Rectal smooth muscle tissue (tissue), 1 donor: Measurements from ENCODE around the gene NEK7.

ENCODE experiments used
- H3K27ac ChIP-seq: one replicate; pipeline ENCODE4 v1.7.0; 2013; ENCODE audit warnings: low read depth, low read length, inconsistent platforms
- H3K27me3 ChIP-seq: one replicate; pipeline ENCODE4 v1.7.0; 2013; ENCODE audit warnings: low read length; ENCODE audit not compliant: control insufficient read depth, insufficient read depth
- H3K36me3 ChIP-seq: one replicate; pipeline ENCODE4 v1.7.0; 2013; ENCODE audit warnings: low read length; ENCODE audit not compliant: control insufficient read depth, insufficient read depth
- H3K4me1 ChIP-seq: one replicate; pipeline ENCODE4 v1.7.0; 2013; ENCODE audit warnings: low read length; ENCODE audit not compliant: control insufficient read depth, insufficient read depth
- H3K4me3 ChIP-seq: one replicate; pipeline ENCODE4 v1.7.0; 2013; ENCODE audit warnings: low read length
- H3K9ac ChIP-seq: one replicate; pipeline ENCODE4 v1.7.0; 2013; ENCODE audit warnings: low read length

The NEK7 gene

DNA sequence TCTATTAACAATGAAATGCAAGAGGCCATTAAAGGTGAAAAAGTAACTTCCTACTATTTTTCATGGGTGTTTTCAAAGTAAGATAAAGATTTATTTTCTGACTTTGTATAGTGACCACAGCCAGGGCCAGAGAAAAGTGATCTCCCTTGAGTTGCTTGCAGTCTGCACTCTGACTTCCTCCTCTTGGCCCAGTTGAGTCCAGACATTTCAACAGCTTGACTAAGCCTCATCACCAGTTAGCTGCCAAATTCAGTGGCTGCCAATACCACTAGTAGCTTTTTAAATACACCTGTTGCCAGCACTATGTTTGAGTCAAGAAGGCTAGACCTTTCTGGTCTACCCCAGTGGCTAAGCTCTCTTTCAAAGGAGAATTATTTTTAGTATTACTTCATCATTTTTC, 3.7 kb upstream of the NEK7 start:
- Histone ChIP-seq H3K36me3 (peaks cover 2% of the 10 kb centered on the region), H3K4me3 (no peak overlapping the region), H3K27ac (no peak overlapping the region), H3K4me1 (no peaks in the 10 kb centered on the region), H3K9ac (no peak overlapping the region), H3K27me3 (no peaks in the 10 kb centered on the region)

DNA sequence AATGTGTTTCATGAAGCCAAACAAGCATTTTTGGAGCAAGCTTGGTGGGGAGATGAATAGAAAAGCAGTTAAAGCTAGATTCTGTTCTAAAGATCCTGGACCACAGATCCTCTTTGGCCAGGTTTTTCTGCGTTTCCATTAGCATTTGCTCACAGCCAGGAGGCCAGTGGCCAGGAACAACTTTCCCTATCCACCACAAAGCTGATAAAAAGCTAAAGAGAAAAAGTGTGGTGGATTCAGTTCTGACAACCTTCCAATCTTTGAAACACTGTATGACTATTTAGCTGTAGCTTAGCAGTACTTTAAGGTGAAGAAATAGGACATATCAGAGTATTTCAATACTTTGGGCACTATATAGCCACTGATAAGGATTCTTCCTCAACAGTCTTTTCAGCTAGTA, 3.0 kb upstream of the NEK7 start:
- no peaks in the 10 kb centered on the region for H3K4me1 ChIP-seq
- no peaks in the 10 kb centered on the region for H3K27me3 ChIP-seq
- H3K9ac ChIP-seq: no peak overlapping the region
- H3K4me3 ChIP-seq: no peak overlapping the region
- H3K36me3 ChIP-seq: peaks cover 2% of the 10 kb centered on the region
- no peak overlapping the region for H3K27ac ChIP-seq

DNA sequence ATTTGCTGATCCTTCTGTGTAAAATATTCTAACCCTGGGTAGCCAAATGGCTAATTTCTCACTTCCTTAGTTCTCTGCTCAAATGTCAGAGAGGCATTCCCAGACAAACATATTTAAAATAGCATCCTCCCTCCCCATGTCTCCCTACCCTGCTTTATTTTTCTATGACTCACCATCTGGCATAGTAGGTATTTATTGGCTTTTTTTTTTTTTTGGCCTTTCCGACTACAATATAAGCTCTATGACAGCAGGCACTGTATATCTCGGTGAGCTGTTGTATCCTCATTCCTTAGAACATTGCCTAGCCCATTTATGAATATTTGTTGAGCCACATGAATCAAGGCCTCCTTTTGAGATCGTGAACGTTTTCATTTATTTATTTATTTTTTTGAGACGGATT, 1.5 kb upstream of the NEK7 start:
- Histone ChIP-seq H3K27me3 (no peaks in the 10 kb centered on the region), H3K4me1 (peaks cover 3% of the 10 kb centered on the region), H3K36me3 (peaks cover 2% of the 10 kb centered on the region), H3K27ac (no peak overlapping the region), H3K4me3 (no peak overlapping the region), H3K9ac (no peak overlapping the region)

DNA sequence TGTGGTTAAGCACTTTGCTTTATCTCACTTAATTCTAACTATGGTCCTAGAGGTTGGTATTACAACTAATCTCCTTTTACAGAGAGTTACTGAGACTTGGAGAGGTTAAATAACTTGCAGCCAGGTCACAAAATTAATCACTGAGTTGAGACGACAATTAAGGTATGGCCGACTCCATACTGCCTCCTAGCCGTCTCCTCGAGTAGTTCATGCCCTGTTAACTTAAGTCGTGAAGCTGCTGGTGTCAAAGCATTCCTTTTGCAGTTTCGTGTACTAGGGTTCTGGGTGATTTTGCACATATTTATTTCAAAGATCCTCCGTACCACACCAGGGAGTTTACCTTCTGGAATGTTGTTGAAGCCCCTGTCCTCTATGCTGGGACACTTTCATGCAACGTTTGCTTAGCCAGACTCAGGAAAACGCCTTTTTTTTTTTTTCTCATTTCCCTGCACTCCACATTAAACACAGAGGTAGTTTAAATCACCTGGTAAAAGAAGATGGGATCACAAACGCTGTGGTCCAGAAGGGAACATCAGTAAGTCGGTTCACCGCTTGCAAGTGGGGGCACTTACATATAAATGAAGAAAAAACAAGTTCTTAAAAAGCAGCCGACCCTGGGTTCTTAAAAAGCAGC, 570 bp upstream of the NEK7 start:
- peak overlapping the region; percentile 82 for H3K4me3 ChIP-seq
- no peaks in the 10 kb centered on the region for H3K27me3 ChIP-seq
- peaks cover 7% of the 10 kb centered on the region for H3K4me1 ChIP-seq
- peak overlapping the region; percentile 95 for H3K27ac ChIP-seq
- no peak overlapping the region for H3K9ac ChIP-seq
- H3K36me3 ChIP-seq: peaks cover 2% of the 10 kb centered on the region

DNA sequence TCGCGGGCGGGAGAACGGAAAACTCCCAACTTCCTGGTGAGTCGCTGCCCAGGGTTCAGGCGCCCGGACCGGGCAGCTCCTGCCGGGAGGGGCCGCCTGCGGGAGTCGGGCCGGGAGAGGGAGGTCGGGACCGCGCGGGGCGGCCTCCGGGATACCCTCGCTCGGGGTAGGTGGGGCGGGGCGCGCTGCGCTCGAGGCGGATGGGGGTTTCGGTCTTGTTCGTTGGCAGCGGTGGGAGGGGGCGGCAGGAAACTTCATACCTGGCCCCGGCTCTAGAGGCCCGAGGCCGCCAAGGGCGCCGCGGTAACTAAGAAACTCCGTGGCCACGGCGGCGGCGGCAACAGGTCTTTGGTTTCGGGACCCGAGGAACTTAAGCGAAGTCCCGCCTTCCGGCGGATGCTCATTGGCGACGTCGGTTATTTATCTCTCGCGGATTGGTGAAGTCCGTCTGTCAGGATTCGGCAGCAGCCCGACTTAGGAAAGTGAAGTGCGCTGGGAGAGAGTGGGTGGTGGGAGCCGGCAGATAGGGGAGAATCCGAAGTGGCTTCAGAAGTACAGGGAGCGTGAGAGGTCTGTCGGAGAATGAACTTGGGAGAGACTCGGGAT, 546 bp downstream of the NEK7 start:
- H3K4me3 ChIP-seq: peak overlapping the region; percentile 82
- peaks cover 2% of the 10 kb centered on the region for H3K36me3 ChIP-seq
- H3K9ac ChIP-seq: peak overlapping the region; percentile 74
- H3K4me1 ChIP-seq: peaks cover 7% of the 10 kb centered on the region
- no peaks in the 10 kb centered on the region for H3K27me3 ChIP-seq
- H3K27ac ChIP-seq: peak overlapping the region; percentile 95

DNA sequence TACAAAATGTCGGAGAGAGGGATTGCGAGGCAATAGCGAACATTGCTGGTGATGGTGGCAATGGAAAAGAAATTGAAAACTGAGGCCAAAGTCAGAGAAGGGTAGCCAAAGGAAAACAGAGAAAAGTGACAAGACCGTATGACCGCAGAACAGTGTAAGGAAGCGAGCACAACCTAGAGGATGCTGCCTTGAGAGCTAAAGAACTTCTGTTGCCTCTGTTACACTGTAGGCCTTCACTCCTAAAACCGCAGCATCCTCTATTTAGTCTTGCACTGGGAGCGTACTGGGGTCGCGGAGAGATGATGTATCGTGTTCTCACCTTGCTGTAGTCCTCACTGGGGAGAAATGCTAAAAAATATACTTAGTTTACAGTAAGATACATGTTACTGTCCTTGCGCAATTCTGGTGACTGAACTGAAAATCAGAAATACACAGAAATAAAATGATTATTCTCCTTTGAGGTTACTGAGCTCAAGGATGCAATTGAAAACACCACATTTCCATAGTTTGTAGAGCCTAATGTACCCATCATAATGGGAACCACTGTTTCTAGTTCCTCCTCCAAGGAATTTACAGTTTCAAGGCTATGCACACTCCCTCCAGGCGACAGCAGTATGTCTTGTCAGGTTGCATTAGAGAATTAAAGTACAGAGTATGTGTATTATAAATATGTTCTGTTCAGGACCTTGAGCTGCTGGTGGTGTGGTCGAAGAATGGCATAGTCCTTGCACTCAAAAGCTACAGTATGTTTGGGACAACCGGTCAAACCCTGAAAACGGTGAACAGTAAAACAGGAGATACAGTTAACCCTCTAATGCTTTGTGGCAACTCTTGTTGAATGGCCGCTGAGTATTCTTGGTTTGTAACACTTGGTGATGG, 1.3 kb downstream of the NEK7 start:
- peak overlapping the region; percentile 74 for H3K9ac ChIP-seq
- H3K36me3 ChIP-seq: peaks cover 2% of the 10 kb centered on the region
- peak overlapping the region; percentile 82 for H3K4me3 ChIP-seq
- H3K27ac ChIP-seq: peak overlapping the region; percentile 95
- peaks cover 7% of the 10 kb centered on the region for H3K4me1 ChIP-seq
- H3K27me3 ChIP-seq: no peaks in the 10 kb centered on the region

DNA sequence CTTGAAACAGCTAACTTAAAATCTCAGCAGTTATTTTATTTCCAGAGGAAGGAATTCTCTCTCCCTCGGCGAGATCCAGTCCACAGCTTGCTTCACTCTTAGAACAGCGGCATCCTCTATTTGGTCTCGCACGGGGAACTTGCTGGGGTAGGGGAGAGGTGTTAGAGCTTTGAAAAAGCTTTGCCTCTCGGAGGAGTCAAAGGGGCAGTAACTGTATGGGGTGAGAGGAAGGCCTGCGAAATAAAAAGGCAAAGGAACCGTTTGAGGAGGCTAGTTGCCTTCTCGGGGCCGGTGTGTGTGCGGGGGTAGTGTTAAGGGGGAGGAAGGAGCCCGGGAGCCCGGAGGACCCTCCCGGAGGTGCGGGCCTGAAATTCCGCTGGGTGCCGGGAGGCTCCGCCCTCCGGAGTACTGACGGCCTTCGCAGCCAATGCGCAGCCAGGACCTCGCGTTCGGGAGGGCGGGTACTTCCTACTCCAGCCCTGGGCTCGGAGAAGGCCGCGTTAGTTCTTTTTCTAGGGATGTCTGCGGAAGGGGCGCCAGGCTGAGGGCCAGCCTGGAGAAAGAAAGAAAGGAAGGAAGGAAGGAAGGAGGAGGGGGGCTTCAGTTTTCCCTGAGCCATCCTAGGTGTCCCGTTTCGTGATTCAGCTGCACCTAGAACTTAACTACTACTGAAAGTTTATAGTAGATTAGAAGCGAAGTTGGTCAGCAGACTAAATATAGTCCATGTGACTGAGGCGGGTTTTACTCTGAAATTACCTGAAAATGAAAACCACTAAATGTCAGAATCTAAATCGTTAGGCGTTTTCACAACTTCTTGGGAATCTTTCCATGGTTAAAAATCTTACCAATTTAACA, 2.2 kb downstream of the NEK7 start:
- Histone ChIP-seq H3K4me3 (peak overlapping the region; percentile 82), H3K36me3 (peaks cover 2% of the 10 kb centered on the region), H3K27ac (peak overlapping the region; percentile 95), H3K9ac (peak overlapping the region; percentile 63), H3K27me3 (no peaks in the 10 kb centered on the region), H3K4me1 (peaks cover 7% of the 10 kb centered on the region)

DNA sequence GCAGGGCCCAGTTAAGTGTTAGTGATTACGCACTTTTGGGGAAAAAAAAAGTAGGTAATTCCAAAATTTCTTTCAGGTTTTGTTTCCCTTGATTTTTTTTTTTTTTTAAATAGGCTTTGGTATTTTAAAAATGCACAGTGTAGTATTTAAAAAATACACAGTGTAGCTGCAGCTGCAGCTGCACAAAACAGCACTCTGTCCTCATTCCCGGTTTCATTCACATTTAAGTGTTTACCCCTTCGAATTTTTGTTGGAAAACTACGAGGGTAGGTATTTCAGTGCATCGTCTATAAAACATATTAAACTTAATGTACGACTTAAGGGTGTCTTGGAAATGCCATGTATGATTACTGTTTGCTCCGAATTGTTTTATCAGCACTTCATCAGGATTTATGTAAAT, 3.4 kb downstream of the NEK7 start:
- Histone ChIP-seq H3K4me1 (peaks cover 7% of the 10 kb centered on the region), H3K9ac (no peak overlapping the region)

DNA sequence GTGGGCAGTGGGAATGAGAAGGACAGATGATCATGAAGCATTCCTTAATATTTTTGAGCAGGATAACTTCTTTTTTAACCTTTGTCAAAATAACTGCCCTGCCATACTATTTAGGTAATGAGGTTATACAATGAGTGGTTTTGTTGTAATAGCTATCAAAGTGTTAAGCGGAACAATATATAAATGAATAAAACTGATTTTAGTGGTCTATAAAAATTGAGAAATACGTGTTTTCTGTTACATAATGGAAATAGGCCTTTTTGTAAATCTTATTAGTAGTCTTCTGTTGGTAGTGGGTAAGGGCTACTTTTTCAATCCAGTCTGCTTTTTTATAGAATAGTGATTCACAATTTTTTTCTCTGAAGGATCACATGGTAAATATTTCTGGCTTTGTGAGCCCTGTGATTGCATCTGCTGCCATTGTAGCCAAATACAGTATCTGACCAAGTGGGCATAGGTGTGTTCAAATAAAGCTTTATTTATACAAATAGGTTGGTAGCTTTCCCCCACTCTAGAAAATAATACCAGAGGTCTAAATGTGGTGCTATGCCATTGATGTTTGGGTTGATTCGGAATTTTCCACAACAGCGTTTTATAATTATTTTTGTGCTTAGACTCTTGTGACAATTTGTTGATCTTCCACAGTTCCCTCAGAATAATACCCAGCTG, 4.3 kb downstream of the NEK7 start:
- peaks cover 2% of the 10 kb centered on the region for H3K36me3 ChIP-seq
- peaks cover 7% of the 10 kb centered on the region for H3K4me1 ChIP-seq
- H3K27me3 ChIP-seq: no peaks in the 10 kb centered on the region
- no peak overlapping the region for H3K4me3 ChIP-seq
- H3K27ac ChIP-seq: no peak overlapping the region
- no peak overlapping the region for H3K9ac ChIP-seq

More for the DNA sequence above, 3.4 kb downstream of the NEK7 start:
- Histone ChIP-seq H3K27me3 (no peaks in the 10 kb centered on the region), H3K4me3 (no peak overlapping the region), H3K27ac (no peak overlapping the region), H3K36me3 (peaks cover 2% of the 10 kb centered on the region)

DNA sequence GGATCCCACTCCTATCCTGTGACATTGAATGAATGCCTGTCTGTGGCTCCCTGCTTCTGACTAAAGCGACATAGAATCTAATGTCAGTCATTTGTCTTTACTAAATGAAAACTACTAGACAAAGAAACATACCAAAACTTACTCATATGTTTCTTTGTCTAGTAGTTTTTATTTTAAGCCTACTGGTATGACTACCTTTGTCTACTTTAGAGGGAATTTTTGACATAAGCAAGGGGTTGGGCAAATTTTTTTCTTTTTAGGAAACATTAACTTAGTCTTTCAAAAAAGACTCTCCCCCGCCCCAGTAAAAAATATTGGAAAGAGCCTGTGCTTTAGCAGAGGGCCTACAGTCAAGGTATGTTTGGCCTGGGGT, 4.9 kb downstream of the NEK7 start:
- peaks cover 7% of the 10 kb centered on the region for H3K4me1 ChIP-seq
- H3K9ac ChIP-seq: no peak overlapping the region
- no peaks in the 10 kb centered on the region for H3K27me3 ChIP-seq
- H3K36me3 ChIP-seq: peaks cover 2% of the 10 kb centered on the region
- no peak overlapping the region for H3K27ac ChIP-seq
- no peak overlapping the region for H3K4me3 ChIP-seq

DNA sequence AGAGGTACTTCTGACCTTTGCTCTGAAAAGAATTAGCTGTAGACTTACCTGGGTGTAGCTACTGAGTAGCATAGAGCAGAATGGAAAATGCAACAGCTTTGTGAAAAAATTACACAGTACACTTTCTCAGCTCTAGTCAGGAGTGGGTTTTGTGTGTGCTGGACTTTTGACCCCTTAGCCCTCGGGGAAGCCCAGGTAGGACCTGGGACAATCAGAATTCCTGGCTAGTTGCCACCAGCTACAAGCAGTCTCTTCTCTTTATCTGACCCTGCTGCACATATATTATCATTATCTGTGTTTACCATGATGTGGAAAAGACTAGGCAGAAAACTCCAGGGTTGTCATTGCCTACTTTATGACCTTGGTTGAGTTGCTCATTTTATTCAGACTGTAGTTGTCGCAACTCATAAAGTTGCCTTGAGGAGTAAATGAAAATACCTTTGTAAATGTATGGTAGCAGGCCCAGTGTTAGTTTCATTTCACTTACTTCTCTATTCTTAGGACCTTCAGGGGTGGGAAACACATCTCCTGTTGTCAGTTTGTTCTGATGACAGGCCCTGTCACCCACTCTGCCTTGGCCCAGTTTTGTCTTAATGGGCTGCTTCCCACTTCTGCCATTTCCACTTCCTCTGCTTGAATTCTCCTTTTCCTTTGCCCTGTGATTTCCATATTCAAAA, 5.4 kb downstream of the NEK7 start:
- H3K4me3 ChIP-seq: no peak overlapping the region
- peaks cover 7% of the 10 kb centered on the region for H3K4me1 ChIP-seq
- H3K27ac ChIP-seq: no peak overlapping the region
- H3K36me3 ChIP-seq: peaks cover 2% of the 10 kb centered on the region
- no peak overlapping the region for H3K9ac ChIP-seq
- H3K27me3 ChIP-seq: no peaks in the 10 kb centered on the region
